HG03097 (cell line): ENCODE results near the gene C14orf132.

Source experiments
- ATAC-seq: cut with Tn5 transposase; IDR thresholded peaks from one replicate; pipeline ENCODE4 v1.9.1; 2021; ENCODE audit not compliant: unreplicated experiment, low FRiP score

The C14orf132 gene

GRCh38 chr14:96096639-96097610 lies 57.8 kb downstream of the C14orf132 start:
- no peak for ATAC-seq

- ATAC-seq = no peak
Observed at GRCh38 chr14:96097752-96098151, 58.6 kb downstream of the C14orf132 start.

GRCh38 chr14:96098309-96098998 lies 59.3 kb downstream of the C14orf132 start:
- no peak for ATAC-seq

GRCh38 chr14:96098999-96099335 lies 59.8 kb downstream of the C14orf132 start:
- no peak for ATAC-seq

- ATAC-seq = no peak
Observed at GRCh38 chr14:96100161-96101064, 61.3 kb downstream of the C14orf132 start.

- ATAC-seq = no peak
Observed at GRCh38 chr14:96102081-96102856, 63.1 kb downstream of the C14orf132 start.

GRCh38 chr14:96103075-96103474 lies 63.9 kb downstream of the C14orf132 start:
- no peak for ATAC-seq

GRCh38 chr14:96103560-96104460 lies 64.6 kb downstream of the C14orf132 start:
- no peak for ATAC-seq

- no peak for ATAC-seq
Observed at GRCh38 chr14:96104469-96105057, 65.4 kb downstream of the C14orf132 start.

- ATAC-seq = no peak
Observed at GRCh38 chr14:96105089-96105925, 66.1 kb downstream of the C14orf132 start.

- no peak for ATAC-seq
Observed at GRCh38 chr14:96105926-96106441, 66.8 kb downstream of the C14orf132 start.

- no peak for ATAC-seq
Observed at GRCh38 chr14:96106891-96107290, 67.7 kb downstream of the C14orf132 start.

GRCh38 chr14:96108061-96108795 lies 69.1 kb downstream of the C14orf132 start:
- no peak for ATAC-seq

GRCh38 chr14:96108911-96109310 lies 69.7 kb downstream of the C14orf132 start:
- ATAC-seq = no peak

GRCh38 chr14:96109596-96110355 lies 70.6 kb downstream of the C14orf132 start:
- no peak for ATAC-seq

GRCh38 chr14:96112032-96112431 lies 72.9 kb downstream of the C14orf132 start:
- no peak for ATAC-seq
